CD4-positive, alpha-beta memory T cell (primary cell): ENCODE data around the gene THPO. TPM values are rescaled to one million over a fixed set of nuclear protein-coding genes. Genes with fewer than 3 reads are reported as not detected.

Experiments used
- CTCF ChIA-PET: fragments of 350-600 bp; sonication (Branson Sonifier 250); formaldehyde crosslinking; loops from one replicate; lab custom pipeline; 2021; ENCODE audit warnings: inconsistent platforms; ENCODE audit not compliant: partially characterized antibody; lab: Charles Lee
- POLR2A ChIA-PET: fragments of 350-600 bp; sonication (Branson Sonifier 250); formaldehyde crosslinking; loops from one replicate; lab custom pipeline; 2021; ENCODE audit not compliant: partially characterized antibody; lab: Charles Lee
- DNase-seq, 5 donors: peaks; one replicate each; pipeline versions ENCODE4 v3.0.0 to v3.0.0-alpha.2; 2020 to 2022; ENCODE audit warnings: mixed read lengths in 1 of 5
- H3K27ac ChIP-seq: one replicate; pipeline ENCODE4 v1.7.0; 2013; ENCODE audit warnings: low read depth, low read length
- H3K27me3 ChIP-seq: 2 replicates; pipeline ENCODE4 v1.7.0; 2013; ENCODE audit warnings: mild to moderate bottlenecking, low read length, moderate library complexity; ENCODE audit not compliant: insufficient read depth
- H3K36me3 ChIP-seq: 2 replicates; pipeline ENCODE4 v1.7.0; 2013; ENCODE audit warnings: mild to moderate bottlenecking, low read length, moderate library complexity; ENCODE audit not compliant: insufficient read depth
- H3K4me1 ChIP-seq: 2 replicates; pipeline ENCODE4 v1.7.0; 2013; ENCODE audit warnings: mild to moderate bottlenecking, low read length, moderate library complexity; ENCODE audit not compliant: insufficient read depth
- H3K4me3 ChIP-seq, 2 donors: one replicate each; pipeline ENCODE4 v1.7.0; 2013; ENCODE audit warnings: low read length in 2 of 2, mild to moderate bottlenecking in 1 of 2
- H3K9me3 ChIP-seq, 2 donors: one replicate each; pipeline ENCODE4 v1.7.0; 2013; ENCODE audit warnings: low read length in 2 of 2, control low read depth in 1 of 2; ENCODE audit not compliant: control insufficient read depth in 1 of 2
- H3K27ac Mint-ChIP-seq, 7 donors: one replicate each; pipeline ENCODE4 v1.8.0; 2020 to 2021; ENCODE audit warnings: mixed read lengths in 7 of 7, mild to moderate bottlenecking in 6 of 7, inconsistent platforms in 3 of 7, moderate library complexity in 3 of 7
- H3K27me3 Mint-ChIP-seq, 2 donors: one replicate each; pipeline ENCODE4 v1.8.0; 2020 to 2021; ENCODE audit warnings: mixed read lengths in 2 of 2
- H3K36me3 Mint-ChIP-seq, 2 donors: one replicate each; pipeline ENCODE4 v1.8.0; 2020 to 2021; ENCODE audit warnings: mixed read lengths in 2 of 2, inconsistent platforms in 1 of 2, mild to moderate bottlenecking in 1 of 2
- H3K4me1 Mint-ChIP-seq, 4 donors: one replicate each; pipeline ENCODE4 v1.8.0; 2020 to 2021; ENCODE audit warnings: mixed read lengths in 4 of 4, mild to moderate bottlenecking in 1 of 4
- H3K4me3 Mint-ChIP-seq, 8 donors: one replicate each; pipeline ENCODE4 v1.8.0; 2020 to 2021; ENCODE audit warnings: mixed read lengths in 8 of 8, mild to moderate bottlenecking in 7 of 8, moderate library complexity in 6 of 8, inconsistent platforms in 3 of 8
- H3K9me3 Mint-ChIP-seq, 8 donors: one replicate each; pipeline ENCODE4 v1.8.0; 2020 to 2021; ENCODE audit warnings: mixed read lengths in 8 of 8, mild to moderate bottlenecking in 5 of 8, inconsistent platforms in 3 of 8, moderate library complexity in 1 of 8
- intact Hi-C: fragments of 100-400 bp; cut with micrococcal nuclease; formaldehyde crosslinking; loops from one replicate; pipeline ENCODE4 v1.15.1; 2023
- polyA plus RNA-seq, 2 donors: library from polyadenylated mRNA; unstranded; fragments of 300-500 nt; fragmentation: Illumina TruSeq; gene quantifications; one replicate each; pipeline ENCODE4 v1.2.3, GENCODE V29; 2021
- total RNA-seq, 2 experiments: library from RNA; stranded (reverse); gene quantifications; one replicate each; pipeline ENCODE4 v1.2.3, GENCODE V29; 2021

THPO gene
- total and polyA plus RNA-seq, 4 experiments from 2014 or later, result not detected

DNA sequence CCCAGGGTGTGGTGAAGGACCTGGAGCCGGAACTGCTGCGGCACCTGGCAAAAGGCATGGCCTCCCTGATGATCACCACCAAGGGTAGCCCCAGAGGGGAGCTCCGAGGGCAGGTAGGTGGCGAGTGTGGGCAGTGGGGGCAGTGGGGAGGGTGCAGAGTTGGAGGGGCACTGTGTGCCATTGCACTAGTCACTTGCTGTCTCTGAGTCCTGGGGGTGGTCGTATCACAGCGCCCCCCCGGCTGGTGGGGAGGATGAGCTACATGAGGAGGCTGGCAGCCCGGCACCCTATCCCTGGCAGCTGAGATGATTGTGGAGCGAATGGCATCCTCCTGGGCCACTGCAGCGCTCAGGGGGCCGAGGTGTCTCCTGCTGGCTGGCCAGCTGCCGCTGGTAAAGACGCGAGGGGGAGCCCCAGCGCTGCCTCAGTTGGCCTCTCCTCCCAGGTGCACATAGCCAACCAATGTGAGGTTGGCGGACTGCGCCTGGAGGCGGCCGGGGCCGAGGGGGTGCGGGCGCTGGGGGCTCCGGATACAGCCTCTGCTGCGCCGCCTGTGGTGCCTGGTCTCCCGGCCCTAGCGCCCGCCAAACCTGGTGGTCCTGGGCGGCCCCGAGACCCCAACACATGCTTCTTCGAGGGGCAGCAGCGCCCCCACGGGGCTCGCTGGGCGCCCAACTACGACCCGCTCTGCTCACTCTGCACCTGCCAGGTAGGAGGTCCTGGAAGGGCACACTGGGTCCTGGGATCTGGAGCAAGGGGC lies 8.2 kb upstream of the THPO start:
- CTCF ChIA-PET, result interaction anchor here (1.1 to 1.5 kb wide), 2 partner anchors 32 to 128 kb away, joined by 4 read pairs; no protein-coding TSS in a partner anchor
- H3K9me3 Mint-ChIP-seq, result peaks cover 0 to 2% (median 0%) of the 10 kb centered on the region in 8 donors

DNA sequence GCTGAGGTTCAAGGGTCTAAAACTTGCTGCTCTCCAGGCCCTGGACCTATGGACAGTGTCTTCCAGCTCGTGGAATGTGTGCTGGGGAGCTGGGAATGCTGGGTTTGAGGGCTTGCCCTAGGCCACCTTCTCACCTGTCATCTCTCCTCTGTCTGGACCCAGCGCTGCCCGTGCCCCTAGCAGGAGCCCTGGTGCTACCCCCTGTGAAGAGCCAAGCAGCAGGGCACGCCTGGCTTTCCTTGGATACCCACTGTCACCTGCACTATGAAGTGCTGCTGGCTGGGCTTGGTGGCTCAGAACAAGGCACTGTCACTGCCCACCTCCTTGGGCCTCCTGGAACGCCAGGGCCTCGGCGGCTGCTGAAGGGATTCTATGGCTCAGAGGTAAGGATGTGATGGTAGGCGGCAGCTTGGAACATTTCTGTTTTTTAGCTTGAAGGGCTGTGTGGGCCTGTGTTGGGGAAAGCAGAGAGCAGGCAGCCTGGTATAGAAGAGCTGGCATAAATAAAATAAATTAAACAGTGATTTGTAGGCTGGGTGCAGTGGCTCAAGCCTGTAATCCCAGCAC lies 6.9 kb upstream of the THPO start:
- intact Hi-C loops, result no loop called here
- CTCF ChIA-PET, result interaction anchor here (1.1 to 2.2 kb wide), 4 partner anchors 10 to 129 kb away, joined by 3 to 9 read pairs (median 4); no protein-coding TSS in a partner anchor
- Histone ChIP-seq H3K27me3 (peaks cover 13% of the 10 kb centered on the region), H3K4me1 (peaks cover 14% of the 10 kb centered on the region), H3K36me3 (no peaks in the 10 kb centered on the region), H3K27ac (no peak overlapping the region), H3K4me3 (no peak overlapping the region), H3K9me3 (no peaks in the 10 kb centered on the region)
- no peak overlapping the region for H3K27ac Mint-ChIP-seq
- H3K36me3 Mint-ChIP-seq, result no peaks in the 10 kb centered on the region
- H3K27me3 Mint-ChIP-seq, result peaks cover 27 to 46% of the 10 kb centered on the region in 2 donors
- DNase-seq, result no peak
- no peaks in the 10 kb centered on the region for H3K9me3 Mint-ChIP-seq
- H3K4me1 Mint-ChIP-seq, result peaks cover 2 to 10% (median 6%) of the 10 kb centered on the region in 4 donors
- POLR2A ChIA-PET, result no interaction called here
- H3K4me3 Mint-ChIP-seq, result no peak overlapping the region

More for the DNA sequence above, 8.2 kb upstream of the THPO start:
- DNase-seq, result no peak
- H3K9me3 ChIP-seq, result no peaks in the 10 kb centered on the region
- POLR2A ChIA-PET, result no interaction called here
- peaks cover 7% of the 10 kb centered on the region for H3K4me1 ChIP-seq
- H3K4me3 Mint-ChIP-seq, result no peak overlapping the region
- peaks cover 0 to 5% (median 1%) of the 10 kb centered on the region in 4 donors for H3K4me1 Mint-ChIP-seq
- H3K27ac Mint-ChIP-seq, result no peak overlapping the region
- H3K36me3 ChIP-seq, result no peaks in the 10 kb centered on the region
- no peak overlapping the region for H3K27ac ChIP-seq
- H3K27me3 ChIP-seq, result peaks cover 8% of the 10 kb centered on the region
- H3K27me3 Mint-ChIP-seq, result peaks cover 23 to 52% of the 10 kb centered on the region in 2 donors
- no peak overlapping the region for H3K4me3 ChIP-seq
- no peaks in the 10 kb centered on the region for H3K36me3 Mint-ChIP-seq
- intact Hi-C loops, result no loop called here

DNA sequence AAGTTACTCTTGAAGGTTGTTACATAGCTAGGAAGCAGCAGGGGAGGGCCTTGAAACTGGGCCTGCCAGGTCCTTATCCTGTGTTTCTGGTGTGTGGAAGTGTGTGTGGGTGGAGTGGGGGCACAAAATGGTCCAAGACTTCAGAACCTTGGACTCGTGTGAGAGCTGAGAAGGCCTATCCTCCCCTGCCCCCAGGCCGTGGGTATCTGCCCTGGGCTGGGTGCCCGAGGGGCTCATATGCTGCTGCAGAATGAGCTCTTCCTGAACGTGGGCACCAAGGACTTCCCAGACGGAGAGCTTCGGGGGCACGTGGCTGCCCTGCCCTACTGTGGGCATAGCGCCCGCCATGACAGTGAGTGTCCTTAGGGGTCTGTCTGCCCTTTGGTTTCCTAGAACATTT lies 6.3 kb upstream of the THPO start:
- H3K9me3 ChIP-seq, result no peaks in the 10 kb centered on the region
- Mint-ChIP-seq H3K36me3 (no peaks in the 10 kb centered on the region), H3K27ac (no peak overlapping the region), H3K9me3 (no peaks in the 10 kb centered on the region), H3K27me3 (peaks cover 28 to 43% of the 10 kb centered on the region in 2 donors), H3K4me1 (peaks cover 2 to 10% (median 7%) of the 10 kb centered on the region in 4 donors), H3K4me3 (no peak overlapping the region)
- POLR2A ChIA-PET, result interaction anchor here (0.6 kb wide), 1 partner anchor 232 kb away, joined by 3 read pairs; no protein-coding TSS in a partner anchor
- H3K4me3 ChIP-seq, result no peak overlapping the region
- peaks cover 14% of the 10 kb centered on the region for H3K27me3 ChIP-seq
- peaks cover 14% of the 10 kb centered on the region for H3K4me1 ChIP-seq
- no peaks in the 10 kb centered on the region for H3K36me3 ChIP-seq
- DNase-seq, result no peak
- CTCF ChIA-PET, result interaction anchor here (1.1 to 2.2 kb wide), 2 partner anchors 9 to 12 kb away, joined by 3 to 9 read pairs; no protein-coding TSS in a partner anchor
- no peak overlapping the region for H3K27ac ChIP-seq
- intact Hi-C loops, result no loop called here

DNA sequence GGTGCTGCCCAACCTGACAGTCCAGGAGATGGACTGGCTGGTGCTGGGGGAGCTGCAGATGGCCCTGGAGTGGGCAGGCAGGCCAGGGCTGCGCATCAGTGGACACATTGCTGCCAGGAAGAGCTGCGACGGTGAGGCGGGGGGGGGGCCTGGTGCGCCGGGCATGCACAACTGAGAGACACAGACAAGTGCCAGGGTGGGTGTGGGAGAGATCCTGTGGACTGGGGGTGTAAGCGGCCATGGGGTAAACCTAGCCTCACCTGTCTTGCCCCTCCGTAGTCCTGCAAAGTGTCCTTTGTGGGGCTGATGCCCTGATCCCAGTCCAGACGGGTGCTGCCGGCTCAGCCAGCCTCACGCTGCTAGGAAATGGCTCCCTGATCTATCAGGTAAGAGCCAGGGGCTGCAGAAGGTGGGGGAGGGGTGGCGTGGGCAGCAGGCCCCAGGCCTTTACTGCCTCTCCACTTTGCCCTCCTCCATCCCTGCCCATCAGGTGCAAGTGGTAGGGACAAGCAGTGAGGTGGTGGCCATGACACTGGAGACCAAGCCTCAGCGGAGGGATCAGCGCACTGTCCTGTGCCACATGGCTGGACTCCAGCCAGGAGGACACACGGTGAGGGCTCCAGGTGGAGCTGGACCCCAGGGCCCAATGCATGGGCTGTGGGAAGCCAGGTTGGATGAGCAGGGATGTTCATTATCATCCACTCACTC lies 5.2 kb upstream of the THPO start:
- Histone ChIP-seq H3K27me3 (peaks cover 24% of the 10 kb centered on the region), H3K9me3 (no peaks in the 10 kb centered on the region), H3K4me3 (no peak overlapping the region), H3K27ac (no peak overlapping the region), H3K36me3 (no peaks in the 10 kb centered on the region), H3K4me1 (peaks cover 14% of the 10 kb centered on the region)
- Mint-ChIP-seq H3K4me1 (peaks cover 2 to 16% (median 8%) of the 10 kb centered on the region in 4 donors), H3K27me3 (peaks cover 37 to 53% of the 10 kb centered on the region in 2 donors), H3K36me3 (no peaks in the 10 kb centered on the region), H3K27ac (no peak overlapping the region), H3K4me3 (no peak overlapping the region), H3K9me3 (no peaks in the 10 kb centered on the region)
- POLR2A ChIA-PET, result no interaction called here
- intact Hi-C loops, result no loop called here
- no peak for DNase-seq
- CTCF ChIA-PET, result interaction anchor here (2.2 kb wide), 1 partner anchor 11 kb away, joined by 9 read pairs; no protein-coding TSS in a partner anchor

DNA sequence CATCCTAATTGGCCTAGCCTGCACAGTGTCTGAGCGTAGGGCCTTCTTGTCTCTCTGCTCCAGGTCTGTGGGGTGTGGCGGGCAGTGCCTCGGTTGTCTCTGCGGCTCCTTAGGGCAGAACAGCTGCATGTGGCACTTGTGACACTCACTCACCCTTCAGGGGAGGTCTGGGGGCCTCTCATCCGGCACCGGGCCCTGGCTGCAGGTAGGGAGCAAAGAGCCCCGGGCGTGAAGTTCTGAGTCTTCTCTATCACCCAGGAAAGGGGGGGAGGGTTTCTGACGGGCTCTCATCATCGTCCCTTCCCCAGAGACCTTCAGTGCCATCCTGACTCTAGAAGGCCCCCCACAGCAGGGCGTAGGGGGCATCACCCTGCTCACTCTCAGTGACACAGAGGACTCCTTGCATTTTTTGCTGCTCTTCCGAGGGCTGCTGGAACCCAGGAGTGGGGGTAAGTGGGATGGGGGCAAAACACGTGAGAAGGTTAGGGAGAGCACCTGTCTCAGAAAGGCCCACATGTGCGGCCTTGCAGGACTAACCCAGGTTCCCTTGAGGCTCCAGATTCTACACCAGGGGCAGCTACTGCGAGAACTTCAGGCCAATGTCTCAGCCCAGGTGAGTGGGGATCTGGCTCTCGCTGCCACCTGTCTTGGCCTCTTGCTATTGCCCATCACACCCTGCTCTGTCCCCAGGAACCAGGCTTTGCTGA lies 4.5 kb upstream of the THPO start:
- H3K4me1 Mint-ChIP-seq, result peaks cover 2 to 16% (median 8%) of the 10 kb centered on the region in 4 donors
- H3K27me3 Mint-ChIP-seq, result peaks cover 36 to 52% of the 10 kb centered on the region in 2 donors
- DNase-seq, result no peak
- H3K4me1 ChIP-seq, result peaks cover 14% of the 10 kb centered on the region
- no peaks in the 10 kb centered on the region for H3K36me3 Mint-ChIP-seq
- no peak overlapping the region for H3K27ac Mint-ChIP-seq
- ChIA-PET POLR2A (no interaction called here), CTCF (no interaction called here)
- no peaks in the 10 kb centered on the region for H3K9me3 ChIP-seq
- H3K27ac ChIP-seq, result no peak overlapping the region
- peaks cover 29% of the 10 kb centered on the region for H3K27me3 ChIP-seq
- H3K4me3 ChIP-seq, result no peak overlapping the region
- peaks cover 0 to 2% (median 0%) of the 10 kb centered on the region in 8 donors for H3K9me3 Mint-ChIP-seq
- H3K4me3 Mint-ChIP-seq, result peak overlapping the region in 1 of 8 donors; percentile 84
- no peaks in the 10 kb centered on the region for H3K36me3 ChIP-seq
- intact Hi-C loops, result no loop called here

DNA sequence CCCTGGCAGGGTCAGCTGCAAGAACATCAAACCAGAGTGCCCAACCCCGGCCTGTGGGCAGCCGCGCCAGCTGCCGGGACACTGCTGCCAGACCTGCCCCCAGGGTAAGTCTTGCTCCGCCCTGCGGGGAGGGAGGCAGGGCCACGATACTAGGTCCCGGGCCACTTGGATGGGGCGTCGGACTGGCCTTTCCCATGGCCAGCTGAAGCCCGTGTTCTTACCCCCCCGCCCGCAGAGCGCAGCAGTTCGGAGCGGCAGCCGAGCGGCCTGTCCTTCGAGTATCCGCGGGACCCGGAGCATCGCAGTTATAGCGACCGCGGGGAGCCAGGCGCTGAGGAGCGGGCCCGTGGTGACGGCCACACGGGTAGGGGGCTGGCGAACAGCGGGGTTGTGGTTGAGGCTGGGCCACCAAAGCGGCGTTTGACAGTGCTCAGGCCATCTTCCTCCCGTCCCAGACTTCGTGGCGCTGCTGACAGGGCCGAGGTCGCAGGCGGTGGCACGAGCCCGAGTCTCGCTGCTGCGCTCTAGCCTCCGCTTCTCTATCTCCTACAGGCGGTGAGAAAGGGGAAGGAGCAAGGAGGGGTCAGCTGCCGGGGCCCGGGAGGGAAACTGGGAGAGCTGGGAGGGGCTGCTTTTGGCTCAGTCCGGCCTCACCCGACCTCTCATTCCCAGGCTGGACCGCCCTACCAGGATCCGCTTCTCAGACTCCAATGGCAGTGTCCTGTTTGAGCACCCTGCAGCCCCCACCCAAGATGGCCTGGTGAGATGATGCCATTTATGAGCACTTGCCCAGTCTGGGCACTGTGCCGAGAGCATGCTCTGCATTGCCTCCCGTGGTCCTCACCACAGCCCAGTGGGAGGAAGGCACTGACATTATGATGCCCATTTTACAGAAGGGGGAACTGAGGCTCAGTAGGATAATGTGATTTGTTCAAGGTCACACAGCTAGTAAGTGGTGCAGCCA lies 3.5 kb upstream of the THPO start:
- H3K9me3 Mint-ChIP-seq, result peaks cover 0 to 2% (median 0%) of the 10 kb centered on the region in 8 donors
- intact Hi-C loops, result no loop called here
- peak overlapping the region in 1 of 2 donors; percentile 24 for H3K4me3 ChIP-seq
- DNase-seq, result no peak
- ChIA-PET CTCF (interaction anchor here (0.9 to 1.1 kb wide), 4 partner anchors 9 to 132 kb away, joined by 3 to 4 read pairs (median 3); no protein-coding TSS in a partner anchor), POLR2A (interaction anchor here (0.8 kb wide), 1 partner anchor 408 kb away, joined by 3 read pairs; no protein-coding TSS in a partner anchor)
- peaks cover 29% of the 10 kb centered on the region for H3K27me3 ChIP-seq
- peaks cover 39 to 58% of the 10 kb centered on the region in 2 donors for H3K27me3 Mint-ChIP-seq
- no peak overlapping the region for H3K27ac Mint-ChIP-seq
- H3K27ac ChIP-seq, result no peak overlapping the region
- no peaks in the 10 kb centered on the region for H3K36me3 ChIP-seq
- no peaks in the 10 kb centered on the region for H3K36me3 Mint-ChIP-seq
- H3K4me1 ChIP-seq, result peaks cover 14% of the 10 kb centered on the region
- no peaks in the 10 kb centered on the region for H3K9me3 ChIP-seq
- peak overlapping the region in 7 of 8 donors; percentile 21 to 84 (median 75) for H3K4me3 Mint-ChIP-seq
- peaks cover 2 to 16% (median 8%) of the 10 kb centered on the region in 4 donors for H3K4me1 Mint-ChIP-seq
